Hippocampal formation (tissue), 2 donors: ENCODE measurements around the gene TMEM178A.

Experiments
- DNase-seq, 2 donors: peaks; one replicate each; lab custom pipeline; 2025; lab: John Stamatoyannopoulos, UW

TMEM178A gene

DNA sequence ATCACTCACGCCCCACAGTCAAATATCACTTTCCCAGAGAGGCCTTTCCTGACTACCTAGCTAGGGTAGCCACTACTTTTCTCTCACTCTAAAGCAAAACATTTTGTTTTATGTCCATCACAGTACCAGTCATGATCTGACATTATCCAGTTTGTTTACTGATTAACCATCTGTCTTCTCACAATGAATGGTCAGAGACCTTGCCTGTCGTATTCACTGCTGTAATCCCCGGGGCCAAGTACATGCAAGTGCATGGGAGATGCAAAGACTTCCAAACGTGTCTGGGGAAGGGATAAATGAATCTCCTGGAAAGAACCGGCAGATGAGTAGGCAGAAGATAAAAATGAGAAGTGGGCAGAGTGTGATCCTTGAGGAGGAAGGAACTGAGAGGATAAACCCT lies 73.7 kb downstream of the TMEM178A start:
- DNase-seq: no peak

DNA sequence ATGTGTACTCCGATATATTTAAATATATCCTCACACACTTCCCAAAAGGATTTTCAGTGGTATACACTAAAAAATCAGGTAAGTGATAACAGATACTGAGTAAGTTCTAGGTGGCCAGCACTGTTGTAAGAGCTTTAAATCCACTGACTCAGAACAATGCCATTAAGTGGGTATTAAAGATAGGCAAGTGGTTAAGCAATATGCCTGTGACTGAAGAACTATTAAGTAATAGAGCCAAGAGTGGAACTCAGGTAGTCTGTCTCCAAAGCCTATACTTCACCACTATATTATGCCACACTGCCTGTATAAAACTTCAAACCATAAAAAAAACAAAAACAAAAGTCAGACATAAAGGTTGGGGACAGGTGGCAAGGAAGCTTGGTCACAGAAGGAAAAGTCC lies 76.2 kb downstream of the TMEM178A start:
- DNase-seq: no peak

DNA sequence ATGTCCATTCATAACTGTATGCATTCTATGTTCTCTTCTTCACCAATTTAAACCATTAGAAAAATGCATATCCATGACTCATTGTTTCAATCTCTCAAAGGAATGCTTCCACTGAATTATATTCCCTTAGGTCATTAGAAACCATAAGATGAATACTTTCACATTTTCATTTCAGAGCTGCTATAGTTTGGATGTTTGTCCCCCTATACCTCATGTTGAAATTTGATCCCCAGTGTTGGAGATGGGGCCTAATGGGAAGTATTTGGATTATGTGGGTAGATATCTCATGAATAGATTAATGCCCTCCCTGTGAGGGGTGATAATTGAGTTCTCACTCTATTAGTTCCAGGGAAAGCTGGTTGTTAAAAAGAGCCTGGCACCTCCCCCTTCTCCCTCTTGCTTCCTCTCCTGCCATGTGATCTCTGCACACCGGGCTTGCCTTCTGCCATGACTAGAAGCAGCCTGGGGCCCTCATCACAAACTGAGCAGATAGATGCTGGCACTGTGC lies 77.6 kb downstream of the TMEM178A start:
- no peak for DNase-seq

DNA sequence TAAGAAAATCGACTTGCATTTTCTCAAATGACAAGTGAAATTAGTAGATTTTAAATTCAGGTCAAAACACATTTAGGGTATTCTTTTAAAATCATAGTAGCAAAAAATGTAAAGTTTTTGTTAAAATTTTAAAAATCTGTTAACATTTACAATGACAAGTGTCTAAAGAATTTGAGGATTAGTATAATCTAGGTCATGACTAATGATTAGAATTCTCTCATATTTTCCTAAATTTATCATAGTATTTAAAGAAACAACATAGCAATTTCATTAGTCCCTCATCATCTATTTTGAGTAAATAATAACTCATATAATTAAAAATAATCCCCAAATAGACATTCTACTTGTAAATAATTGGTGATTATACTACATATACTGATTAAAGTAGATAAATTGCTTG lies 89.7 kb downstream of the TMEM178A start:
- DNase-seq: no peak

DNA sequence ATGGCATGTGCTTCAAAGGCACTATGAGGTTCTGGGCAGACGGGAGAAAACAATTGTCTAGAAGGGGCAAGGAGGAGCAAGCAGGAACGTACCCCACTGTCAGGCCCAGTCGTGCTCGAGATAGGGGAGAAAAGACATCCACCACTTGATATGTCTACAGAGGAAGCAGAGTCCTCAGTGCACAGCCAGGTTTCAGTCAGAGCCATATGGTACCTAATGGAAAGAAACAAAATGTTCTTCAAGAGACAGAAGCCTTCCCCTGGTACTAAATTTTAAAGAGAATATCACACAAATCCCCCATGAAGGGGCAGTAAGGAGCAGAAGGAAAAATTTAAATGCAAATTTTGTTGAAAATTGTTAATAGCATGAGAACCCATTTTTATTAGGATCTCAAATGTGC lies 91.4 kb downstream of the TMEM178A start:
- DNase-seq: no peak

DNA sequence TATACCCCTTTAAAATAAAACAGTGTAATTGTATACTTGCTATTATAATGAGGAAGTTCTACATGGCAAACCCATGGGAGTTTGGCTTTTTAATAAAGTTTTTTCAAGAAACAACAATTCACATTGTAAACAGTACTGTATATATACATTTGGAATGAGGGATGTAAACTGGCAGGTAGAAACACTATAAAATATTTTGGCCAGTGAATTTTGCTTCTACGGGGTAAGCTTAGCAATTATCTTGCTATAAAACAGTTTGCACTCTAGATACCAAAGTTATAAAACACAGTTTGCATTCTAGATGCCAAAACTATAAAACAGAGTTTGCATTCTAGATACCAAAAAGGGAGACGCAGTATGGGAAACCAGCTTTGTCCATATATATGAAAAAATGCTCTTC lies 96.7 kb downstream of the TMEM178A start:
- no peak for DNase-seq
